DOHH2 (cell line): ENCODE data around the gene SPINDOC.

Experiments
- EZH2phosphoT487 ChIP-seq: fragments of 200-600 bp; sonication (generic); IDR thresholded peaks from 2 replicates; pipeline ENCODE4 v1.6.1; 2017; ENCODE audit warnings: borderline replicate concordance, mild to moderate bottlenecking, antibody characterized with exemption, low read length, moderate library complexity, mixed read lengths
- TF ChIP-seq, protein P1 (sequence below): fragments of 200-600 bp; sonication (generic); IDR thresholded peaks from one replicate; pipeline ENCODE4 v1.5.1; 2014; ENCODE audit warnings: antibody characterized with exemption, mild to moderate bottlenecking, low read depth, low read length; ENCODE audit not compliant: poor library complexity, severe bottlenecking

DNA sequence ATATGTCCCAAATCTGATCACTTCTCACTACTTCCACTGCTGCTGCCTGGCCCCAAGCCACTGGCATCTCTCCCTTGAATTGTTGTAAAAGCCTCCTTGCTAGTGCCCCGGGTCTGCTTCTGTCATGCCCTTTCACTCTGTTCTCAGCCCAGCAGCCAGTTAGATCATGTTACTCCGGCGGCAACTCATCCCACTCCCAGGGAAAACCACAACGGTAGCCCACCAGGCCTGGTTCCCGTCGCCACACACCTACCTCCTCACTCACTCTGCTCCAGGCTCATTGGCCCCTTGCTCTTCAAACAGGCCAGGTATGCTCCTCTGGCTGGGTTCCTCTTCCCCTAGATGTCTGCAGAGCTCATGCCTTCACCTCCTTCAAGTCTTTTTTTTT, 21.9 kb downstream of the SPINDOC start:
- TF ChIP-seq, protein P1, sequence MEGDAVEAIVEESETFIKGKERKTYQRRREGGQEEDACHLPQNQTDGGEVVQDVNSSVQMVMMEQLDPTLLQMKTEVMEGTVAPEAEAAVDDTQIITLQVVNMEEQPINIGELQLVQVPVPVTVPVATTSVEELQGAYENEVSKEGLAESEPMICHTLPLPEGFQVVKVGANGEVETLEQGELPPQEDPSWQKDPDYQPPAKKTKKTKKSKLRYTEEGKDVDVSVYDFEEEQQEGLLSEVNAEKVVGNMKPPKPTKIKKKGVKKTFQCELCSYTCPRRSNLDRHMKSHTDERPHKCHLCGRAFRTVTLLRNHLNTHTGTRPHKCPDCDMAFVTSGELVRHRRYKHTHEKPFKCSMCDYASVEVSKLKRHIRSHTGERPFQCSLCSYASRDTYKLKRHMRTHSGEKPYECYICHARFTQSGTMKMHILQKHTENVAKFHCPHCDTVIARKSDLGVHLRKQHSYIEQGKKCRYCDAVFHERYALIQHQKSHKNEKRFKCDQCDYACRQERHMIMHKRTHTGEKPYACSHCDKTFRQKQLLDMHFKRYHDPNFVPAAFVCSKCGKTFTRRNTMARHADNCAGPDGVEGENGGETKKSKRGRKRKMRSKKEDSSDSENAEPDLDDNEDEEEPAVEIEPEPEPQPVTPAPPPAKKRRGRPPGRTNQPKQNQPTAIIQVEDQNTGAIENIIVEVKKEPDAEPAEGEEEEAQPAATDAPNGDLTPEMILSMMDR: no peak
- no peak for TF ChIP-seq EZH2phosphoT487
